NCI-H1105 treated with DMSO at 0.1 percent for 48 hours (cell line): ENCODE measurements around the gene EMILIN1.

ENCODE experiments used
- DNase-seq: peaks from one replicate; lab custom pipeline; 2025; lab: John Stamatoyannopoulos, UW

Gene EMILIN1

DNA sequence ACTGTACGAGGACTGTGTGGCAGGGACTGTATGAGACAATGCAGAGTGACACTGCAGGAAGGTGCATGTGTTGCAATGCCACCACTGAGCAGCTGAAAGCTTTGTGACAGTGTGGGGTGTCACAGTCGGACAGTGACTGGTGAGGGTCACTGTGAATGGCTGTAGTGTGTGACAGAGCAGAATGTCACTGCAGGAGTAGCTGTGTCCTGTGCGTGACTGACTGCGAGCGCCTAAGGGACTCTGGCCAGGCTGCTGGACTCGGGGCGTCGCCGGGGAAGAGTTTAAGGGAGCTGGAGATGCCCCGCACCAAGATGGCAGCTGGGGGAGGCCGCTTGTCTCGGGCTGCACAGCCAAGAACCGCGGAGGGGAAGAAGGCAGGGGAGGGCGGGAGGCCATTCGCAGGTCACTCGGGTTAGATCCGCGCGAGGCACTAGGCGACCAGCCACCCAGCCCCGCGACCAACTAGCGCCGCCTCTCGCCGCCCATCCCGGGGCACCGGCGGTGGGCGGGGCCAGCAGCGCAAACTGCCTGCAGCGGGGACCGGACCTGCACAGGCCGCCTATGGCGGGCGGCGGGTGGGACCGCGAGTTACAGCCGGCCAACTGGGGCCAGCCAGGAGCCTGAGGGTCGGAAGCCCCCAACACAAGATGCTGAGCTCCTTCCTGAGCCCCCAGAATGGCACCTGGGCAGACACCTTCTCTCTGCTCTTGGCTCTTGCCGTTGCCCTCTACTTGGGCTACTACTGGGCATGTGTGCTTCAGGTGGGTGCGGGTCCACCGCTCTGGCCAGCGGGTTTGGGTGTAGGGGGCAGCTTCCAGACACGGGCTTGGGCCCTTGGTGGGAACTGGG, 45.1 kb downstream of the EMILIN1 start, which contains the start of gene ABHD1:
ABHD1 (plus strand) TSS at position 514 of the 849 bp plus-strand sequence; CDS start at position 648, 134 bp downstream.
- peak; percentile 20 for DNase-seq

DNA sequence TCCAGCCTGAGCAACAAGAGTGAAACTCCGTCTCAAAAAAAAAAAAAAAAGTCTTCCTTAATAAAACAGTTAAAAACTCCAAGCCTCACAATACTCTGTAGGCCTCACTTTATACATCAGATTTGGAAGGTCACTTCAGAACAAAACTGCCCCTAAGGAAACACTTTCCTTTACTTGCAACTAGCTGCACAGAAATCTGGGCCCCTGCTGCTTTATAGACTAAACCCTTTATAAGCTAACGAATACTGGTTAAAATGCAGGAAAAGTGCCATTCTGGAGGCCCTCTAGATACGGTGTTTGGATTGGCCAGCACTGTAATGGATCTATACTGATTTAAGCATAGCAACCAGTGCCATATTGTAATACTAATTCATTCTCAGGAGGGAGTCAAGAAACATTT, 46.7 kb downstream of the EMILIN1 start:
- DNase-seq = no peak

DNA sequence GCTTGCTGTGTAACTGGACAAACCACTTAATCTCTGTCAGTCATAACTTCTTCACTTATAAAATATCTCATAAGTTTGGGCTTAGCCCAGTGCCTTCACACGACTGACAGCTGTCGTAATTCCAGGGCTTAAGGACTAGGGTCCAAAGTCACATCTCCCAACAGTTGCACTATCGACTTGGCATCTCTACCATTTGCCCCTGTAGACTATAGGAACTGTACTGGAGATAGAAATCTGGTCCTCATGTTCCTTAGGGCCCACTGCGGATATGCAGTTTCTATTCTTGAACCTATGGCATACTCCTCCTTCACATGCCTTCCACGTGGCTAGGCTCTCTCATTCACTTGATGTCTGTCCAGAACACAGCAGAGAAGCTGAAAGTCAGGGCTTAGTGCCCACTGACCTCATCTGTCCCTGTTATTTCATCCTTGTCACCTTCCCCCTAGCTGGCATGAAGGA, 47.9 kb downstream of the EMILIN1 start:
- DNase-seq = no peak

DNA sequence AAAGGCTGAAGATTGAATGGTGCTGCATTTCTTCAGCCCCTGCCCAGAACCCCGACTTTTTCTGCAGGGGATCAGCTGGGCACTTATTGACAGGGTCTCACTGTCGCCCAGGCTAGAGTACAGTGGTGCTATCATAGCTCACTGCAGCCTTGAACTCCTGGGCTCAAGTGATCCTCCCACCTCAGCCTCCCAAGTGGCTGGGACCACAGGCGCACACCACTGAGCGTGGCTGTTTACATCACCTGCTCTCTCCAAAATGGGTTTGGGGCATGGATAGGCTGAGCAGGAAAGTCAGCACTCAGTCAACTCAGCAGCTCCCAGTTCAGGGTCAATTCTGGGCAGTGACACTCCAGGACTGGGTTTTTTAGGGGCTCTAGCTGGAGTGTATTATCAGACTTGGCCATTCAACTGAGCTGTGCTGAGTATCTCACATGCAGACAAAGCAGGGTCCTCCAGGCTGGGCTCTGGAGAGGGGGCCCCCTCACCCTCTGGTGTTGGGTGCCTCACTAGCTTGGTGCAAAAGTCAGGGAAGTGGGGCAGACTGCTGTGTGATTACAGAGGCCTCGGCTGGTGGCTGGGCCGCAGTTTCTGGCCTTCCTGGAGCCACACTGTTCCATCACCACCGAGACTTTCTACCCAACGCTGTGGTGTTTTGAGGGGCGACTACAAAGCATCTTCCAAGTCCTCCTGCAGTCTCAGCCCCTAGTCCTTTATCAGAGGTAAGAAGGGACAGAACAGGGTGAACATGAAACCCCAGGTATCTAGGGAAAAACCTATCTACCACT, 49.7 kb downstream of the EMILIN1 start:
- no peak for DNase-seq

DNA sequence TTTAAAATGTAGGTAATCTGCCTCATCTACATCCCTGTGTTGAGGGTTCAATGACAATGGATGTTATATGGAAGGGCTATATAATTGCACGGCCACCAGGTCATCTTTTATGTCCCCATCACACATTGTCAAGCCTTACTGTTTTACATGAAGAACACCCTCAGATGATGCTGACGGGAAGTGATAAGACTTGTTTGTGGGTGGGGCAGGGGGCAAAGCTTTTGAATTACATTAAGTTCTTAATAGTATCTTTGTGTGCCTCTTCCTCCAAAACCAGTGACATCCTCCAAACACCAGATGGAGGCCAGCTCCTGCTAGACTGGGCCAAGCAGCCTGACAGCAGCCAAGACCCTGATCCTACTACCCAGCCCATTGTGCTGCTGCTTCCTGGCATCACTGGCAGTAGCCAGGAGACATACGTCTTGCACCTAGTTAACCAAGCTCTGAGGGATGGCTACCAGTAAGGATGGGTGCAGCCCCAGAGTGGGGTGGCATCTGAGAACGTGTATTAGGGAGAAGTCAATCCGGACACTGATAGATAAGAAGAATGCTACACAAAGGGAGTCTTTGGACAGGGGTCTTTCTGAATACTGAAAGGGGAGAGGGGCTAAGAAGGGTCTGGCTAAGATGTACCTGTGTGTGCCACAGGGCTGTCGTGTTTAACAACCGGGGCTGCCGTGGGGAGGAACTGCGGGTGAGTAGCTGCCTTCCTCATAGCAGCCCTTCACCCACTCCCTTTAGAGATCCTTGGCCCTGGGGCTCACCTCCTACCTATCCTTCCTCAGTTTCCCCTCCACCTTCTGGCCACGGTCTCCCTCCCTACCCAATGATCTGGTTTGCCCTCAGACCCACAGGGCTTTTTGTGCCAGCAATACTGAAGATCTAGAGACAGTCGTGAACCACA, 50.5 kb downstream of the EMILIN1 start:
- DNase-seq = no peak

DNA sequence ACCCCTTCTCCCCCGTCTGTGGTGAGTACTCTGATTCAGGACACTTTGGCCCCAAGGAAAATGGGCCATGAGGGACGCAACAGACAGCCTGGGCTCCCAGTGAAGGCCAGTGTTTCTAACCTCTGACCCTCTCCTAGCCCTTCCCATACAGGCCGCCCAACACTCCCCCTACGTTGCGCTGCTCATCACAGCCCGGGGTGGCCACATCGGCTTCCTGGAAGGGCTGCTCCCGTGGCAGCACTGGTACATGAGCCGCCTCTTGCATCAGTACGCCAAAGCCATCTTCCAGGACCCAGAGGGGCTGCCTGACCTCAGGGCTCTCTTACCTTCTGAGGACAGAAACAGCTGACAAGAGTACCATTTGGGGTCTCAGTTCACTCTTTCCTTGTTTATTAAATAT, 52.0 kb downstream of the EMILIN1 start:
- DNase-seq = no peak

DNA sequence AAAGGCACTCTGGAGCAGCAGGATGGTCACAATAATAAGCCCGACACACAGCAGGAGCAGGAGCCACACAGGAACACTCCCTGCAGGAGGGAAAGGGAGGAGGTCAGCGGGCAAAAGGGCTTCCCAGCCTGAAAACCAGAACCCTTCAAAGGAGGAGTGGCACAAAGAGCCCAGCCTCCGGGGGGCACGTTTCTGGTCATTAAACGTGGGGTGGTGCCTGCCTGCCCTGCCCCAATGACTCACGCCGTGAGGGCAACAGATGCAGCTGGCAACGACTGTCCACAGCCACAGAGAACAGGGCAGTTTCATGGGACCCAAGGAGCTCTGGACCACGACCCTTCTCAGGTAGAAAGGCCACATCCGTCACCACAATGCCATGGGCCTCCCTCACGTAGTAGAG, 53.0 kb downstream of the EMILIN1 start:
- DNase-seq = no peak

DNA sequence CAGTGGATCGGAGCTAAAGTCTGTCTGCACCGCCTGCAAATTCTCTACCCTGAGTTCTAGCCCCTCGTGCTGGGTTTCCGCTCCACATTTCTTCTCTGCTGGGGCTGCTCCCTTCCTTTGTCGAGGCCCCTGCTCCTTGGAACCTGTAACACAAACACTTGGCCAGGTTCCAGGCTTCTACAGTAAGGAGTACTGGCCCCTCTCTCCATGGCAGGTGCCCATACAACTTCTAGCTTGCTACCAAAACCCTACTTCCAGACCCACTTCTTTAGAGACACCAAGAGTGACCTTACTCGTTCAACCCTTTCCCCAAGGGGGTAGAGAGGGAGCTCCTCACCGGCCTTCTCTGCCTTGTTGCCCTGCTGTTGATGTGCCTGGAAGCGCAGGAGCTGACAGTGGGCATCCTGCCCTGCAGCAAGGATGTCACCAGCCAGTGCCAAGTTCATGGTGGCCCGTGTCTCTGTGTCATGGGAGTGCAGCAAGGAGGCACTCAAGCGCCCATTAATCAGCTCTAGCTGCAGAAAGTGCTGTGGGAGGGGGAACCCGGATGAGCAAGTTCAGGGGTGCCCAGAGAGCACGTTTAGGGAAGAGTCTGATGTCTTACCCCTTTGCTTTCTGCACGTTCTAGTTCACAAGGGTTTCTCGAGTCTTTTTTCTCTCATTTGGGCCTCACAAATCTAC, 54.9 kb downstream of the EMILIN1 start:
- DNase-seq = no peak

DNA sequence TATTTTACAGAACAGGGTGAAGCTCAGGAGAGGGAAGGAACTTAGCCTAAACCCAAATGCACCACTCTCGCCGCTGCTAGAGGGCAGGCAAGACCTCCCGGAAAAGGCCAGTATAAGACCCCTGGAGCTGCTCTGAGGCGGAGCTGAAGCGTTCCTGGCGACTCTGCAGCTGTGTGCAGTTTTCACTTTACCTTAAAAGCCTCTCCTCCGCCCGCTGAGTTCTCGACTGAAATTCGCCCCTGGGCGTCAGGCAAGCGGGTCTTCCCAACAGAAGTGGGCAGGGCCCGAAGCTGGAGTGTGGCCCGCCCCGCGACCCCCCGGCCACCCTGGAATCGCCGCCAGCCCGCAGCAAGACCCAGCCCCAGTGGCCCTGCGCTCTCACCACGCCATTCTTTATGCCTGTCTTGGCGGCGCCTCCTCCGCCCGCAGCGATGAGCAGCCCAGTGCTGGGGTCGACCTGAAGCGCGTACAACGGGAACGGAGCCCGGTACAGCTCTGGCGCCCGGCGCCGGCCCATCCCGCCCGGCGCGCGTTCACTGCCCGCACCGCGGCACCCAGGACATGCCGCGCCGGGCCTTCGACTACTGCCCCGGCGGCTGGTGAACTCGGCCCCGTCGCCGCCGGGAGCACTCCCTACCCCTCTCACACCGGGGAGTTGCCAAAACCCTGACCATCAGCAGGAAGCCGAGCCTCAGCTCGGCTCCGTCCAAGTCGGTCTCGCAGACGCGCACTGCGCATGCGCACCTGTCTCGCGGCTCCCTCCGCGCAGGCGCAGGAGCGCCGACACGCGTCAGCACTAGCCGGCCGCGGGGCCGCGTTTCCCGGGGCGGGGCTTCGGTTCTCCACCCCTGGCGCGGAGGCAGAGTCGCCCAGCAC, 55.7 kb downstream of the EMILIN1 start, which contains the start of gene PREB:
PREB (minus strand) TSS at position 732 of the 876 bp plus-strand sequence; CDS start at position 517, 215 bp downstream.
- peak; percentile 89 for DNase-seq

DNA sequence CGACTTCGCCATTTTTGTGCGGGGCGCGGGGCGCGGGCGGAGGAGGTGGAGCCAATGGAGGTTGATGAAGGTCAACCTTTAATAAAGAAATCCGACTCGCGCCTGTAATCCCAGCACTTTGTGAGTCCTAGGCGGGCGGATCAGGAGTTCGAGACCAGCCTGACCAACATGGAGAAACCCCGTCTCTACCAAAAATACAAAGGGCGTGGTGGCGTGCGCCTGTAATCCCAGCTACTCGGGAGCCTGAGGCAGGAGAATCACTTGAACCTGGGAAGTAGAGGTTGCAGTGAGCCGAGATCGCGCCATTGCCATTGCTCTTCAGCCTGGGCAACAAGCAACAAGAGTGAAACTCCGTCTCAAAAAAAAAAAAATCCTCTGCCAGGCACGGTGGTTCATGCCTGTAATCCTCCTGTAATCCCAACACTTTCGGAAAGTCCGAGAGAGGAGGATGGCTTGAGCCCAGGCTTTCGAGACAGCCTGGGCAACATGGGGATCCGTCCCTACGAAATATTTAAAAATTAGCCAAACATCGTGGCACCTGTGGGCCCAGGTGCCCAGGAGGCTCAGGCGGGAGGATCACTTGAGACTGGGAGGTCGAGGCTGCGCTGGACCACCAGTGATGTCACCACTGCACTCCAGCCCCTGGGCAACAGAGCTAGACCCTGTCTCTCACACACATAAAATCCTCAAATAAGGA, 56.5 kb downstream of the EMILIN1 start:
- no peak for DNase-seq

DNA sequence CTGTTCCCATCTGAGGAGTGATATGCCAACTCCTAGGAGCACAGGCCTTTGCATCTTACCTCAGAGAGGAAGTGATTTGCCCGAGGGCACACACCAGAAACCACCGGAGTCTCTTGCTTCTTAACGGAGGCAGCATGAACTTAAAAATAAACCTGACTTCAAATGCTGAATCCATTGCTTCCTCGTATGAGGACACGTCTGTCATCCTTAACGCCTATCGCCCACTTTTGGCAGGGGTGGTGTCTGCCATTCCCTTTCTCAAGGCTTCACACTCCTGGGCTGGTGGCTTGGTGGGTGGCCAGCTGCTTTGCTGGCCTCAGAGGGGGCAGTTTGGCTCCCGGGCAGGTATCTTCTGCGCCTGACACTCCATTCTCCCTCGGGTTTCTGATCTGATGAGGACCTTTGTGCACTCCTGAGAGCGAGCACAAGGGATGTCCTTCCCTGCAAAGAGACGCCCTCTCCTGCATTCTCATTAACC, 57.1 kb downstream of the EMILIN1 start:
- DNase-seq = no peak
